ENCODE data around the gene EFCAB10. TPM values are rescaled to one million over a fixed set of nuclear protein-coding genes. Genes with fewer than 3 reads are reported as not detected.

Gene EFCAB10
- total RNA-seq, 4 donors from 2014 or later = not detected

- Histone ChIP-seq H3K27me3 (peaks cover 0 to 7% (median 0%) of the 10 kb centered on the region in 4 donors), H3K27ac (no peak overlapping the region), H3K9me3 (no peaks in the 10 kb centered on the region), H3K4me3 (no peak overlapping the region), H3K36me3 (no peaks in the 10 kb centered on the region), H3K4me1 (no peaks in the 10 kb centered on the region)
- no peak for DNase-seq
- intact Hi-C loops (cut with DNase I) = no loop called here
- 36 to 49% methylated on average over 4 of the region's 4 CpGs for WGBS, 2 donors
- no peak for TF ChIP-seq CTCF (IDR thresholded peaks at IDR 0.05)
- TF ChIP-seq POLR2A (IDR thresholded peaks at IDR 0.05) = no peak
Observed at GRCh38 chr7:105596866-105597265, 15.6 kb upstream of the EFCAB10 start.

- H3K4me3 ChIP-seq = no peak overlapping the region
- intact Hi-C loops (cut with DNase I) = no loop called here
- no peaks in the 10 kb centered on the region for H3K36me3 ChIP-seq
- WGBS, 2 donors = 19 to 61% methylated on average over 2 to 3 of the region's 3 CpGs
- no peak for DNase-seq
- H3K4me1 ChIP-seq = no peaks in the 10 kb centered on the region
- no peaks in the 10 kb centered on the region for H3K9me3 ChIP-seq
- no peak overlapping the region for H3K27ac ChIP-seq
- TF ChIP-seq POLR2A (IDR thresholded peaks at IDR 0.05) = no peak
- TF ChIP-seq CTCF (IDR thresholded peaks at IDR 0.05) = no peak
- peaks cover 0 to 7% (median 0%) of the 10 kb centered on the region in 4 donors for H3K27me3 ChIP-seq
Observed at GRCh38 chr7:105594034-105594433, 12.7 kb upstream of the EFCAB10 start.

- Histone ChIP-seq H3K4me1 (no peaks in the 10 kb centered on the region), H3K36me3 (no peaks in the 10 kb centered on the region), H3K27me3 (no peaks in the 10 kb centered on the region), H3K9me3 (no peaks in the 10 kb centered on the region), H3K27ac (no peak overlapping the region), H3K4me3 (no peak overlapping the region)
- DNase-seq = no peak
- intact Hi-C loops (cut with DNase I) = no loop called here
- WGBS, 2 donors = 45 to 64% methylated on average over 1 to 2 of the region's 2 CpGs
- TF ChIP-seq CTCF (IDR thresholded peaks at IDR 0.05) (no peak), POLR2A (IDR thresholded peaks at IDR 0.05) (no peak)
Observed at GRCh38 chr7:105591522-105591921, 10.2 kb upstream of the EFCAB10 start.

- WGBS, 2 donors = 77 to 79% methylated on average over 5 of the region's 5 CpGs
Observed at GRCh38 chr7:105590793-105591192, 9.5 kb upstream of the EFCAB10 start.

More at GRCh38 chr7:105590793-105591192, 9.5 kb upstream of the EFCAB10 start:
- intact Hi-C loops (cut with DNase I) = no loop called here
- no peak for DNase-seq
- TF ChIP-seq POLR2A (IDR thresholded peaks at IDR 0.05) (no peak), CTCF (IDR thresholded peaks at IDR 0.05) (no peak)
- no peaks in the 10 kb centered on the region for H3K9me3 ChIP-seq
- H3K27me3 ChIP-seq = no peaks in the 10 kb centered on the region
- no peak overlapping the region for H3K4me3 ChIP-seq
- no peak overlapping the region for H3K27ac ChIP-seq
- H3K4me1 ChIP-seq = no peaks in the 10 kb centered on the region
- H3K36me3 ChIP-seq = no peaks in the 10 kb centered on the region

All from esophagus squamous epithelium (tissue), 5 donors.